ENCODE data around the gene SCGB3A1.

DNA sequence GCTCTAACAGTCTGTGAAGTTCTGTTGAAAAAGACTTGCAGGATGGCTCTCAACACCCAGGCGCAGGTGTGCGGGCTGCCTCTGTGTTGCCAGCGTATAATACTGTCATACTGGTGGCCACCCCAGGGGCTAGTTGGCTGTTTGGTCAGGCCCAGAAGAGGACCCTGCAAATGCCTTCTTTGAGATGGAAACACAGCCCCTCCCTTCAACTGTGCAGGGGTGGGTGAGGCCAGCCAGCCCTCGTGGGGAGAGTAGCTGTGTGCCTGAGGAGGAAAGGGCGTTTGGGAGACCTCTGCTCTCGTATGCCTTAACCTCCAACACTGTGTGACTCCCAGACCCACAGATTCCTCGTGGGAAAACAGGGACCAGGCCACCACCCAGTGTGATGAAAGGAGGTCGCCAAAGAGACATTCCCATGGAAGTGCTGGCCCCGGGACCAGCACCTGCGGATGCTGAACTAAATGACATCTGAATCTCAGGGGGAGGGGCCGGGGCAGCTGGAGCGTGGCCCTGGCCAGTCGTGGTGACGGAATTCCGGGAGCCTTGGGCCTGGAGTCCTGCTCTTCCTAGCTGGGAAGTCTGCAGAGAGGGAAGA, 11.3 kb upstream of the SCGB3A1 start:
- TF ChIP-seq CTCF (conservative IDR thresholded peaks at IDR 0.05; ENCODE audit: low read depth, low read length) (no peak), RFX5 (IDR thresholded peaks at IDR 0.05; ENCODE audit: low read depth, low read length) (no peak), POLR2A (IDR thresholded peaks at IDR 0.05; ENCODE audit: low read depth, low read length) (no peak)
